ENCODE measurements around the gene PRKAR2B. TPM values are rescaled to one million over a fixed set of nuclear protein-coding genes. Genes with fewer than 3 reads are reported as not detected.

The PRKAR2B gene
- total and polyA plus RNA-seq, 11 donors = 7.0 to 50.6 (median 18.5) TPM

DNA sequence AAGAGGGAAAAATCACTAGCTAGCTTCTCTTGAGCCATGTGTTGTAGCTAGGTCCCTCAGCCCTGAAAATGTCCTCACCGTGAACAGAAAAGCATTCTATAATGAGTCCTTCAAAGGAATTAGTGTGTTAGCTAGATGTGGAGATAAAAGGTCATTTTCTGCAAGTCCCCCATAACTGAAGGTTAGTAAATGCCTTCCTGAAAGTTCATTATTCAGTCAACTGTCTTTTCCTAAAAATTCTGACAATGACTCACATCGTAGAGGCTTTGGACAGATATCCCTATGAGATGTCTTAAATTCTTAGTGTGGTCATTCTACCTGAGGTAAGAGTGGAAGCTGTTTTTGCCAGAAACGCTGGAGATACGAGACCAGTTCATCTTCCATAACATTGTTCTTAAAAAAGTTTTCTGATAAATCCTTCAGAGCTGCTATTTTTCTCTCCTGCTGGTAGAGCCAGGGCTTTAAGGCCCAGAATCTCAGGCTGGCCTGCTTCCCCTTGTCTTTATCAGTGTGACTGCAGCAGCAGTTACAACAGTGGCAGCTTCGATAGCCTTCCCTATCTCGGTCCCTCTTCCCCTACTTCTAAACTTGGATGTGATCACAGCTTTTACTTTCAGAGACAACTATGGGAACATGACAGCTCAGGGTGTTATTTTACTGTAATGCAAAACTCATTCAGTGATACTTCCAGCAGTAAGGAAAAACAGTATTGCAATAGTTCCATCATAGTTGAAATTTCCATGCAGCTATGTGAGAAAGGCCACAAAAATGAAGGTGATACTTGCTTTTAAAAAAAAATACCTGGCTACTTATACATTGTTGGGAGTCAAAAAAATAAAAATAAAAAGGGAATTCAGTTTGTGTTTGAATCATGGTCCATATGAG lies 37.3 kb upstream of the PRKAR2B start:
- DNase-seq = peak in 4 of 5 donors; percentile 47 to 65 (median 55)
- Histone ChIP-seq H3K27me3 (no peaks in the 10 kb centered on the region), H3K4me3 (no peak overlapping the region), H3K4me1 (peaks cover 0 to 26% (median 8%) of the 10 kb centered on the region in 12 donors), H3K27ac (peak overlapping the region; percentile 15 to 86 (median 62)), H3K9me3 (no peaks in the 10 kb centered on the region), H3K36me3 (no peaks in the 10 kb centered on the region)
- intact Hi-C loops (cut with DNase I) = no loop called here
- WGBS, 4 donors = 26 to 47% (median 44%) methylated on average over 6 of the region's 6 CpGs
- ATAC-seq = peak; percentile 98 to 99 (median 98)
- no peak for TF ChIP-seq POLR2A (IDR thresholded peaks at IDR 0.05)

- H3K27ac ChIP-seq = peak overlapping the region; percentile 15 to 86 (median 58)
- no peaks in the 10 kb centered on the region for H3K9me3 ChIP-seq
- no peak overlapping the region for H3K4me3 ChIP-seq
- intact Hi-C loops (cut with DNase I) = no loop called here
- no peaks in the 10 kb centered on the region for H3K36me3 ChIP-seq
- DNase-seq = no peak
- ATAC-seq = peak in 2 of 4 donors; percentile 27
- 26 to 33% (median 30%) methylated on average over 2 of the region's 2 CpGs for WGBS, 4 donors
- TF ChIP-seq CTCF (IDR thresholded peaks at IDR 0.05) (no peak), POLR2A (IDR thresholded peaks at IDR 0.05) (no peak)
- H3K27me3 ChIP-seq = no peaks in the 10 kb centered on the region
- H3K4me1 ChIP-seq = peaks cover 0 to 26% (median 8%) of the 10 kb centered on the region in 12 donors
These were observed 36.6 kb upstream of the PRKAR2B start for GRCh38 chr7:107007892-107008287.

GRCh38 chr7:107009846-107010203 lies 34.7 kb upstream of the PRKAR2B start:
- 53 to 67% (median 55%) methylated on average over 4 of the region's 4 CpGs for WGBS, 4 donors
- Histone ChIP-seq H3K4me1 (peaks cover 0 to 26% (median 8%) of the 10 kb centered on the region in 12 donors), H3K27ac (peak overlapping the region in 2 of 12 donors; percentile 25), H3K36me3 (no peaks in the 10 kb centered on the region), H3K27me3 (no peaks in the 10 kb centered on the region), H3K9me3 (no peaks in the 10 kb centered on the region), H3K4me3 (no peak overlapping the region)
- TF ChIP-seq CTCF (IDR thresholded peaks at IDR 0.05) (no peak), POLR2A (IDR thresholded peaks at IDR 0.05) (no peak)
- DNase-seq (no peak), ATAC-seq (no peak)
- intact Hi-C loops (cut with DNase I) = no loop called here

DNA sequence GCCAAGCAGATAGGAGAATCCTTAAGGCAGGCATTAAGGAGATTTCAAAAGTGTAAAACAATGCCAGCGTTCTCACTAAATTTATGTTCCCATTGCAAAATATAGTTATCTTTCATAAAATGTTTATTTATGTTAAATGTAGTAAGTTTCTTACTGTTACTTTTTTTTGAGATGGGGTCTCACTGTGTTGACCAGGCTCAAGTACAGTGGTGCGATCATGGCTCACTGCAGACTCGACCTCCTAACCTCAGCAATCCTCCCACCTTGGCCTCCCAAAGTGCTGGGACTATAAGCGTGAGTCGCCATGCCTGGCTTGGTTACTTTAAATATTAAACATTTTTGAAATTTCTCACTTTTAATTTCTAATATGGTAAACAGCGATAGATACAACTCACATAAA lies 31.8 kb upstream of the PRKAR2B start:
- peaks cover 0 to 18% (median 5%) of the 10 kb centered on the region in 12 donors for H3K4me1 ChIP-seq
- TF ChIP-seq POLR2A (IDR thresholded peaks at IDR 0.05) (no peak), CTCF (IDR thresholded peaks at IDR 0.05) (no peak)
- no peaks in the 10 kb centered on the region for H3K9me3 ChIP-seq
- no peak overlapping the region for H3K4me3 ChIP-seq
- H3K36me3 ChIP-seq = no peaks in the 10 kb centered on the region
- H3K27ac ChIP-seq = no peak overlapping the region
- WGBS, 4 donors = 84 to 97% (median 90%) methylated on average over 6 of the region's 6 CpGs
- intact Hi-C loops (cut with DNase I) = no loop called here
- DNase-seq = no peak
- ATAC-seq = no peak
- H3K27me3 ChIP-seq = no peaks in the 10 kb centered on the region

All from heart left ventricle (tissue), 16 donors.